CD4-positive, CD25-positive, alpha-beta regulatory T cell (primary cell): ENCODE data around the gene SLC2A13. TPM values are rescaled to one million over a fixed set of nuclear protein-coding genes. Genes with fewer than 3 reads are reported as not detected.
A peak's percentile ranks its signal among the peaks of the same experiment; 100 is the strongest.
"Not testable (repeated sequence)": the region's sequence is repeated elsewhere in the genome, so short reads cannot be mapped to it uniquely, and the experiment has no call there.

Experiments used
- ATAC-seq, 2 donors: fragments of 150-1000 bp; cut with Tn5 transposase; one replicate each; pipeline ENCODE4 v1.10.0; 2021; ENCODE audit warnings: low read depth in 2 of 2, moderate number of reproducible peaks in 2 of 2, moderate library complexity in 1 of 2
- DNase-seq, 3 donors: peaks; one replicate each; pipeline versions ENCODE4 v3.0.0 to v3.0.0-alpha.2; 2012 to 2022; ENCODE audit warnings: mixed read lengths in 1 of 3
- H3K27ac ChIP-seq: one replicate; pipeline ENCODE4 v1.7.0; 2013; ENCODE audit warnings: mild to moderate bottlenecking, low read length; ENCODE audit not compliant: insufficient read depth, poor library complexity, severe bottlenecking
- H3K27me3 ChIP-seq: one replicate; pipeline ENCODE4 v1.7.0; 2013; ENCODE audit warnings: low read length; ENCODE audit not compliant: control insufficient read depth, insufficient read depth
- H3K36me3 ChIP-seq: one replicate; pipeline ENCODE4 v1.7.0; 2013; ENCODE audit warnings: mild to moderate bottlenecking, low read length, moderate library complexity; ENCODE audit not compliant: control insufficient read depth, insufficient read depth
- H3K4me1 ChIP-seq: 2 replicates; pipeline ENCODE4 v1.7.0; 2013; ENCODE audit warnings: mild to moderate bottlenecking, low read length; ENCODE audit not compliant: insufficient read depth, control insufficient read depth, poor library complexity, severe bottlenecking
- H3K4me3 ChIP-seq: one replicate; pipeline ENCODE4 v1.7.0; 2013; ENCODE audit warnings: low read depth, mild to moderate bottlenecking, low read length, moderate library complexity
- H3K9me3 ChIP-seq, 2 experiments: 1 replicate in 1 of 2; 2 replicates in 1 of 2; pipeline ENCODE4 v1.7.0; 2013; ENCODE audit warnings: low read length in 2 of 2, mild to moderate bottlenecking in 1 of 2, moderate library complexity in 1 of 2; ENCODE audit not compliant: control insufficient read depth in 2 of 2
- H3K27ac Mint-ChIP-seq, 3 donors: one replicate each; pipeline ENCODE4 v1.8.0; 2020 to 2022; ENCODE audit warnings: mild to moderate bottlenecking in 3 of 3, mixed read lengths in 3 of 3, moderate library complexity in 2 of 3
- H3K27me3 Mint-ChIP-seq: one replicate; pipeline ENCODE4 v1.8.0; 2022; ENCODE audit warnings: mild to moderate bottlenecking, mixed read lengths
- H3K36me3 Mint-ChIP-seq: one replicate; pipeline ENCODE4 v1.8.0; 2020; ENCODE audit warnings: mixed read lengths
- H3K4me1 Mint-ChIP-seq, 4 donors: one replicate each; pipeline ENCODE4 v1.8.0; 2020 to 2022; ENCODE audit warnings: mixed read lengths in 4 of 4, mild to moderate bottlenecking in 1 of 4
- H3K4me3 Mint-ChIP-seq, 4 donors: one replicate each; pipeline ENCODE4 v1.8.0; 2020 to 2022; ENCODE audit warnings: mild to moderate bottlenecking in 4 of 4, mixed read lengths in 4 of 4, moderate library complexity in 3 of 4
- H3K9me3 Mint-ChIP-seq, 7 donors: one replicate each; pipeline ENCODE4 v1.8.0; 2020 to 2022; ENCODE audit warnings: mixed read lengths in 7 of 7, mild to moderate bottlenecking in 3 of 7, moderate library complexity in 2 of 7
- polyA plus RNA-seq, 4 donors: library from polyadenylated mRNA; unstranded; fragments of 300-500 nt; fragmentation: Illumina TruSeq; gene quantifications; one replicate each; pipeline ENCODE4 v1.2.3, GENCODE V29; 2021
- total RNA-seq: library from RNA; stranded (reverse); gene quantifications from one replicate; pipeline ENCODE4 v1.2.3, GENCODE V29; 2022

Gene SLC2A13
- total and polyA plus RNA-seq, 5 donors from 2014 or later: 0.96 to 4.4 (median 1.9) TPM

- no peaks in the 10 kb centered on the region for H3K36me3 Mint-ChIP-seq
- DNase-seq: no peak
- no peak overlapping the region for H3K4me3 Mint-ChIP-seq
- Histone ChIP-seq H3K27ac (no peak overlapping the region), H3K9me3 (no peaks in the 10 kb centered on the region), H3K36me3 (no peaks in the 10 kb centered on the region), H3K4me3 (no peak overlapping the region), H3K27me3 (no peaks in the 10 kb centered on the region), H3K4me1 (no peaks in the 10 kb centered on the region)
- H3K27me3 Mint-ChIP-seq: no peaks in the 10 kb centered on the region
- peak overlapping the region in 1 of 3 donors; percentile 6 for H3K27ac Mint-ChIP-seq
- no peaks in the 10 kb centered on the region for H3K4me1 Mint-ChIP-seq
- ATAC-seq: no peak
- peaks cover 0 to 7% (median 0%) of the 10 kb centered on the region in 7 donors for H3K9me3 Mint-ChIP-seq
These were observed 275.7 kb downstream of the SLC2A13 start for GRCh38 chr12:39830171-39830570.

GRCh38 chr12:39824505-39825212 lies 281.2 kb downstream of the SLC2A13 start:
- no peaks in the 10 kb centered on the region for H3K4me1 ChIP-seq
- Mint-ChIP-seq H3K27me3 (no peaks in the 10 kb centered on the region), H3K4me1 (no peaks in the 10 kb centered on the region), H3K4me3 (no peak overlapping the region), H3K9me3 (peaks cover 0 to 7% (median 0%) of the 10 kb centered on the region in 7 donors), H3K36me3 (peaks cover 4% of the 10 kb centered on the region), H3K27ac (no peak overlapping the region)
- H3K36me3 ChIP-seq: no peaks in the 10 kb centered on the region
- no peak overlapping the region for H3K4me3 ChIP-seq
- H3K27me3 ChIP-seq: no peaks in the 10 kb centered on the region
- no peak overlapping the region for H3K27ac ChIP-seq
- no peaks in the 10 kb centered on the region for H3K9me3 ChIP-seq
- DNase-seq (no peak), ATAC-seq (no peak)

GRCh38 chr12:39816671-39817185 lies 289.2 kb downstream of the SLC2A13 start:
- Histone ChIP-seq H3K4me3 (no peak overlapping the region), H3K27ac (no peak overlapping the region), H3K36me3 (no peaks in the 10 kb centered on the region), H3K4me1 (no peaks in the 10 kb centered on the region), H3K9me3 (no peaks in the 10 kb centered on the region), H3K27me3 (no peaks in the 10 kb centered on the region)
- H3K4me3 Mint-ChIP-seq: no peak overlapping the region
- H3K27me3 Mint-ChIP-seq: peaks cover 4% of the 10 kb centered on the region
- H3K27ac Mint-ChIP-seq: no peak overlapping the region
- no peaks in the 10 kb centered on the region for H3K4me1 Mint-ChIP-seq
- no peak for ATAC-seq
- H3K36me3 Mint-ChIP-seq: peaks cover 3% of the 10 kb centered on the region
- DNase-seq: no peak
- H3K9me3 Mint-ChIP-seq: peaks cover 0 to 4% (median 0%) of the 10 kb centered on the region in 7 donors

DNA sequence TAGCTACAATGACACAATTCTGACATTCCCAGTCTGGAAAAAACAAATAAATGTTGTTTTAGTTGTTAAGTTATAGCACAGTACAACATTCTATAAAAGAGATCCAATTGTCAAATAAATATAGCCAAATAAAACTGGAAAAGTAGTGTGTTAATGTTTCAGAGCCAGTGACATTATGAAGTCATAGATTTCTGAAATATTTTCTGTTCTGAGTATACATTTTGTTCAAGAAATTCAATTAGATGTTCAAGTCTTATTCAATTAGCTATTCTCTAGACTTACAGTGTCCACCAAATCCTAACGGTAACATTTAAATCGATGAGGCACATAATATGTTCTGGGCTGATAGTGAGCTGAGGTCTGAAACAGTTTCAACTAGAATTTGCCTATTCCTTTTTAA lies 290.1 kb downstream of the SLC2A13 start:
- H3K27ac ChIP-seq: no peak overlapping the region
- no peak overlapping the region for H3K4me3 Mint-ChIP-seq
- H3K9me3 ChIP-seq: no peaks in the 10 kb centered on the region
- no peaks in the 10 kb centered on the region for H3K4me1 Mint-ChIP-seq
- no peaks in the 10 kb centered on the region for H3K36me3 ChIP-seq
- ATAC-seq (no peak), DNase-seq (no peak)
- peaks cover 4% of the 10 kb centered on the region for H3K27me3 Mint-ChIP-seq
- H3K27ac Mint-ChIP-seq: no peak overlapping the region
- H3K36me3 Mint-ChIP-seq: peaks cover 3% of the 10 kb centered on the region
- H3K27me3 ChIP-seq: no peaks in the 10 kb centered on the region
- peaks cover 0 to 4% (median 0%) of the 10 kb centered on the region in 7 donors for H3K9me3 Mint-ChIP-seq
- H3K4me3 ChIP-seq: no peak overlapping the region
- H3K4me1 ChIP-seq: no peaks in the 10 kb centered on the region

- peaks cover 0 to 3% of the 10 kb centered on the region in 2 experiments for H3K9me3 ChIP-seq
- H3K4me3 ChIP-seq: no peak overlapping the region
- H3K36me3 ChIP-seq: no peaks in the 10 kb centered on the region
- peaks cover 3% of the 10 kb centered on the region for H3K36me3 Mint-ChIP-seq
- no peak overlapping the region for H3K4me3 Mint-ChIP-seq
- H3K27ac Mint-ChIP-seq: no peak overlapping the region
- H3K27me3 Mint-ChIP-seq: peaks cover 4% of the 10 kb centered on the region
- ATAC-seq (no peak), DNase-seq (no peak)
- H3K4me1 ChIP-seq: no peaks in the 10 kb centered on the region
- no peaks in the 10 kb centered on the region for H3K27me3 ChIP-seq
- no peak overlapping the region for H3K27ac ChIP-seq
- peaks cover 0 to 8% (median 0%) of the 10 kb centered on the region in 7 donors for H3K9me3 Mint-ChIP-seq
- H3K4me1 Mint-ChIP-seq: no peaks in the 10 kb centered on the region
These were observed 291.3 kb downstream of the SLC2A13 start for GRCh38 chr12:39814626-39815025.

- H3K27ac ChIP-seq: no peak overlapping the region
- Mint-ChIP-seq H3K9me3 (peaks cover 0 to 8% (median 0%) of the 10 kb centered on the region in 7 donors), H3K4me1 (no peaks in the 10 kb centered on the region), H3K27ac (no peak overlapping the region), H3K4me3 (no peak overlapping the region), H3K36me3 (peaks cover 3% of the 10 kb centered on the region), H3K27me3 (peaks cover 4% of the 10 kb centered on the region)
- H3K9me3 ChIP-seq: peaks cover 0 to 3% of the 10 kb centered on the region in 2 experiments
- H3K27me3 ChIP-seq: no peaks in the 10 kb centered on the region
- ATAC-seq (no peak), DNase-seq (no peak)
- H3K36me3 ChIP-seq: no peaks in the 10 kb centered on the region
- no peaks in the 10 kb centered on the region for H3K4me1 ChIP-seq
- no peak overlapping the region for H3K4me3 ChIP-seq
These were observed 292.1 kb downstream of the SLC2A13 start for GRCh38 chr12:39813776-39814175.

DNA sequence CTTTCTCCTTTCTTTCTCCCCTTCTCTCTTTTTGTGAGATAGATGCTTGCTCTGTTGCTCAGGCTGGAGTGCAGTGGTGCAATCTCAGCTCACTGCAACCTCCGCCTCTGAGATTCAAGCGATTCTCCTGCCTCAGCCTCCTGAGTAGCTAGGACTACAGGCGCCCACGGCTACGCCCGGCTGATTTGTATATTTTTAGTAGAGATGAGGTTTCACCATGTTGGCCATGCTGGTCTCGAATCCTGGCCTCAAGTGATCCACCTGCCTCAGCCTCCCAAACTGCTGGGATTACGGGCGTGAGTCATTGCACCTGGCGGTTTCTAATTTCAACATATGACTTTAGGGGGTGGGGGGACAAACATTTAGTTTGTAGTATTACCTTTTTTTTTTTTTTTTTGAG lies 293.4 kb downstream of the SLC2A13 start:
- not testable (repeated sequence) for H3K4me1 Mint-ChIP-seq, H3K27me3 ChIP-seq, DNase-seq, H3K4me3 Mint-ChIP-seq, H3K9me3 ChIP-seq, H3K4me3 ChIP-seq, H3K27me3 Mint-ChIP-seq, H3K27ac ChIP-seq, H3K4me1 ChIP-seq, H3K36me3 ChIP-seq, H3K36me3 Mint-ChIP-seq, H3K9me3 Mint-ChIP-seq, ATAC-seq
- H3K27ac Mint-ChIP-seq: peak overlapping the region in 1 of 3 donors; percentile 20

DNA sequence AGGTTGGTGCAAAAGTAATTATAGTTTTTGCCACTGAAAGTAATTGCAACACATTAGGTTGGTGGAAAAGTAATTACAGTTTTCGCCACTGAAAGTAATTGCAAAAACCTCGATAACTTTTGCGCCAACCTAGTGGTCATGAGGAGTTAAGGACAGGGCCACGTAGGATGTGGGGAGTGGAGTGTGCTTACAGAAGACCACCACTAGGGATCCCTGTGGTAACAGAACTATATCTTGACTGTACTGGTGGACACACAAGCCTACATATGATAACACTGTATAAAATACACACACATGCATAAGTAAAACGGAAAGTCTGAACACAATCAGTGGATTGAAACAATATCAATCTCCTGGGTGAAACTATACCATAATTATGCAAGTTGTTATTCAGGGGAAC lies 298.8 kb downstream of the SLC2A13 start:
- peaks cover 0 to 8% (median 0%) of the 10 kb centered on the region in 7 donors for H3K9me3 Mint-ChIP-seq
- Histone ChIP-seq H3K27ac (no peak overlapping the region), H3K9me3 (peaks cover 0 to 3% of the 10 kb centered on the region in 2 experiments), H3K27me3 (no peaks in the 10 kb centered on the region), H3K36me3 (no peaks in the 10 kb centered on the region), H3K4me3 (no peak overlapping the region), H3K4me1 (no peaks in the 10 kb centered on the region)
- H3K27ac Mint-ChIP-seq: no peak overlapping the region
- H3K27me3 Mint-ChIP-seq: peaks cover 1% of the 10 kb centered on the region
- no peaks in the 10 kb centered on the region for H3K36me3 Mint-ChIP-seq
- ATAC-seq (no peak), DNase-seq (peak in 1 of 3 donors; percentile 3)
- H3K4me1 Mint-ChIP-seq: no peaks in the 10 kb centered on the region
- H3K4me3 Mint-ChIP-seq: no peak overlapping the region
